T-cell (primary cell): ENCODE measurements around the gene ROPN1. TPM values are rescaled to one million over a fixed set of nuclear protein-coding genes. Genes with fewer than 3 reads are reported as not detected.
"Not testable (repeated sequence)": the region's sequence is repeated elsewhere in the genome, so short reads cannot be mapped to it uniquely, and the experiment has no call there.

ENCODE experiments used
- ATAC-seq, 4 experiments: fragments of 200-7000 bp in 3 of 4; fragments of 150-1000 bp in 1 of 4; cut with Tn5 transposase; replicated peaks in 1 of 4; 1 replicate in 3 of 4; 2 replicates in 1 of 4; pipeline ENCODE4 v1.10.0; 2021; ENCODE audit warnings: moderate library complexity in 3 of 4, mild to moderate bottlenecking in 2 of 4, moderate number of reproducible peaks in 1 of 4
- CTCF ChIA-PET, 2 donors: fragments of 300-600 bp; sonication (Branson Sonifier 250); formaldehyde crosslinking; loops; one replicate each; lab custom pipeline; 2022; ENCODE audit warnings: antibody characterized with exemption in 2 of 2; lab: Charles Lee
- POLR2A ChIA-PET, 2 donors: fragments of 300-600 bp; sonication (Branson Sonifier 250); formaldehyde crosslinking; loops; one replicate each; lab custom pipeline; 2022; ENCODE audit warnings: antibody characterized with exemption in 2 of 2; lab: Charles Lee
- DNase-seq, 35 experiments: peaks; one replicate each; pipeline versions ENCODE4 v3.0.0 to v3.0.0-alpha.2; 2013 to 2023
- H3K27ac ChIP-seq: one replicate; pipeline ENCODE4 v1.5.1; 2013; ENCODE audit warnings: low read length
- H3K27me3 ChIP-seq, 2 experiments: replicated peaks in 1 of 2; 1 replicate in 1 of 2; 2 replicates in 1 of 2; pipeline versions ENCODE4 v1.6.1 to v1.7.0; 2013; ENCODE audit warnings: low read length in 1 of 2, mixed read lengths in 1 of 2; ENCODE audit not compliant: control insufficient read depth in 2 of 2, insufficient read depth in 2 of 2; ENCODE audit errors: extremely low read depth in 1 of 2
- H3K36me3 ChIP-seq, 2 donors: 1 replicate in 1 of 2; 2 replicates in 1 of 2; pipeline versions ENCODE4 v1.6.1 to v1.7.0; 2013; ENCODE audit warnings: low read length in 1 of 2; ENCODE audit not compliant: control insufficient read depth in 2 of 2, insufficient read depth in 1 of 2; ENCODE audit errors: extremely low read depth in 1 of 2
- H3K4me1 ChIP-seq, 2 experiments: 1 replicate in 1 of 2; 2 replicates in 1 of 2; pipeline versions ENCODE4 v1.6.1 to v1.7.0; 2013; ENCODE audit warnings: low read length in 2 of 2, mixed read lengths in 1 of 2; ENCODE audit not compliant: insufficient read depth in 2 of 2, control insufficient read depth in 1 of 2; ENCODE audit errors: extremely low read depth in 1 of 2
- H3K4me3 ChIP-seq, 2 donors: 1 replicate in 1 of 2; 2 replicates in 1 of 2; pipeline versions ENCODE4 v1.5.1 to v1.7.0; 2013; ENCODE audit warnings: mild to moderate bottlenecking in 2 of 2, low read length in 1 of 2, moderate library complexity in 1 of 2; ENCODE audit not compliant: control insufficient read depth in 1 of 2; ENCODE audit errors: extremely low read depth in 1 of 2
- H3K9me3 ChIP-seq: 2 replicates; pipeline ENCODE4 v1.7.0; 2013
- H3K27ac Mint-ChIP-seq, 2 donors: one replicate each; pipeline ENCODE4 v1.8.0; 2020 to 2021; ENCODE audit warnings: mild to moderate bottlenecking in 2 of 2, mixed read lengths in 2 of 2
- H3K27me3 Mint-ChIP-seq, 2 donors: one replicate each; pipeline ENCODE4 v1.8.0; 2021 to 2022; ENCODE audit warnings: mixed read lengths in 2 of 2
- H3K36me3 Mint-ChIP-seq: one replicate; pipeline ENCODE4 v1.8.0; 2021; ENCODE audit warnings: mixed read lengths
- H3K4me1 Mint-ChIP-seq, 3 donors: one replicate each; pipeline ENCODE4 v1.8.0; 2020 to 2022; ENCODE audit warnings: mixed read lengths in 3 of 3, mild to moderate bottlenecking in 1 of 3
- H3K4me3 Mint-ChIP-seq, 3 donors: one replicate each; pipeline ENCODE4 v1.8.0; 2020 to 2022; ENCODE audit warnings: mild to moderate bottlenecking in 3 of 3, mixed read lengths in 3 of 3, moderate library complexity in 3 of 3
- H3K9me3 Mint-ChIP-seq, 3 donors: one replicate each; pipeline ENCODE4 v1.8.0; 2020 to 2022; ENCODE audit warnings: mixed read lengths in 3 of 3
- WGBS: methylation state at CpG from one replicate; pipeline ENCODE4 v1.1.5; 2013; ENCODE audit warnings: missing lambda C conversion rate; ENCODE audit not compliant: insufficient coverage; 5-methylcytosine and 5-hydroxymethylcytosine counted together
- total RNA-seq, 35 experiments: library from RNA in 6 of 35; stranded (reverse) in 6 of 35; fragments of 120-200 nt in 1 of 35; gene quantifications; one replicate each; pipeline versions ENCODE4 v1.2.1 to v1.2.4 and lab custom pipeline; 2013 to 2026

ROPN1 gene
- total RNA-seq, 5 donors from 2014 or later (not counting 1 experiment from before 2014, with no cell fraction given), result not detected

- POLR2A ChIA-PET, result interaction anchor here in 1 of 2 donors (0.5 kb wide), 1 partner anchor 35 kb away, joined by 3 read pairs; no protein-coding TSS in a partner anchor
- H3K27ac ChIP-seq, result not testable (repeated sequence)
These were observed 31.6 kb upstream of the ROPN1 start for GRCh38 chr3:124023531-124023930.

GRCh38 chr3:124019291-124019690, 27.4 kb upstream of the ROPN1 start:
- no peak overlapping the region for H3K27ac Mint-ChIP-seq
- H3K9me3 Mint-ChIP-seq, result peaks cover 0 to 4% (median 0%) of the 10 kb centered on the region in 3 donors
- H3K4me1 ChIP-seq, result no peaks in the 10 kb centered on the region
- H3K27me3 Mint-ChIP-seq, result peaks cover 33 to 51% of the 10 kb centered on the region in 2 donors
- no peak overlapping the region for H3K4me3 ChIP-seq
- ChIA-PET POLR2A (no interaction called here), CTCF (no interaction called here)
- H3K4me1 Mint-ChIP-seq, result no peaks in the 10 kb centered on the region
- ATAC-seq (no peak), DNase-seq (no peak)
- no peaks in the 10 kb centered on the region for H3K9me3 ChIP-seq
- H3K36me3 Mint-ChIP-seq, result no peaks in the 10 kb centered on the region
- no peaks in the 10 kb centered on the region for H3K36me3 ChIP-seq
- no peak overlapping the region for H3K4me3 Mint-ChIP-seq
- WGBS, result no CpG with 5 or more reads among the region's 2 CpGs
- peaks cover 0 to 5% of the 10 kb centered on the region in 2 experiments for H3K27me3 ChIP-seq
- H3K27ac ChIP-seq, result no peak overlapping the region

More at GRCh38 chr3:124023531-124023930, 31.6 kb upstream of the ROPN1 start:
- CTCF ChIA-PET, H3K4me3 Mint-ChIP-seq, H3K4me1 Mint-ChIP-seq, H3K36me3 Mint-ChIP-seq, DNase-seq, H3K27me3 ChIP-seq, ATAC-seq, H3K4me3 ChIP-seq, H3K9me3 Mint-ChIP-seq, H3K27ac Mint-ChIP-seq, H3K9me3 ChIP-seq, H3K4me1 ChIP-seq, H3K36me3 ChIP-seq: not testable (repeated sequence)
- H3K27me3 Mint-ChIP-seq, result peaks cover 11 to 20% of the 10 kb centered on the region in 2 donors
- no CpG with 5 or more reads among the region's 1 CpG for WGBS

- H3K4me3 Mint-ChIP-seq, H3K9me3 ChIP-seq, H3K4me1 Mint-ChIP-seq, H3K27ac Mint-ChIP-seq, H3K27ac ChIP-seq, POLR2A ChIA-PET, H3K27me3 ChIP-seq, H3K4me3 ChIP-seq, H3K9me3 Mint-ChIP-seq, H3K36me3 ChIP-seq, DNase-seq, ATAC-seq, H3K36me3 Mint-ChIP-seq, H3K4me1 ChIP-seq: not testable (repeated sequence)
- CTCF ChIA-PET, result interaction anchor here in 1 of 2 donors (0.8 kb wide), 1 partner anchor 845 kb away, joined by 3 read pairs; no protein-coding TSS in a partner anchor
- 67% methylated on average over 1 of the region's 6 CpGs for WGBS
- peaks cover 30 to 52% of the 10 kb centered on the region in 2 donors for H3K27me3 Mint-ChIP-seq
These were observed 25.6 kb upstream of the ROPN1 start for GRCh38 chr3:124017502-124017901.

GRCh38 chr3:124016483-124016882, 24.6 kb upstream of the ROPN1 start:
- H3K4me1 ChIP-seq, H3K9me3 Mint-ChIP-seq, H3K4me3 Mint-ChIP-seq, ATAC-seq, H3K27ac Mint-ChIP-seq, DNase-seq, H3K9me3 ChIP-seq, H3K36me3 Mint-ChIP-seq, H3K36me3 ChIP-seq, H3K27me3 ChIP-seq, H3K4me3 ChIP-seq, H3K4me1 Mint-ChIP-seq, CTCF ChIA-PET, H3K27ac ChIP-seq, POLR2A ChIA-PET: not testable (repeated sequence)
- peaks cover 30 to 52% of the 10 kb centered on the region in 2 donors for H3K27me3 Mint-ChIP-seq
- 11% methylated on average over 3 of the region's 4 CpGs for WGBS

- Histone ChIP-seq H3K36me3 (no peaks in the 10 kb centered on the region), H3K4me3 (no peak overlapping the region), H3K27me3 (peaks cover 0 to 5% of the 10 kb centered on the region in 2 experiments), H3K4me1 (no peaks in the 10 kb centered on the region), H3K9me3 (no peaks in the 10 kb centered on the region), H3K27ac (no peak overlapping the region)
- peaks cover 27 to 46% of the 10 kb centered on the region in 2 donors for H3K27me3 Mint-ChIP-seq
- POLR2A ChIA-PET, result no interaction called here
- H3K4me1 Mint-ChIP-seq, result no peaks in the 10 kb centered on the region
- DNase-seq, result no peak
- no peak overlapping the region for H3K4me3 Mint-ChIP-seq
- ATAC-seq, result no peak
- no peak overlapping the region for H3K27ac Mint-ChIP-seq
- H3K9me3 Mint-ChIP-seq, result no peaks in the 10 kb centered on the region
- CTCF ChIA-PET, result no interaction called here
- H3K36me3 Mint-ChIP-seq, result no peaks in the 10 kb centered on the region
- WGBS, result no CpG with 5 or more reads among the region's 3 CpGs
These were observed 22.5 kb upstream of the ROPN1 start for GRCh38 chr3:124014366-124014942.

GRCh38 chr3:124008321-124008720, 16.4 kb upstream of the ROPN1 start:
- H3K4me3 Mint-ChIP-seq, DNase-seq, H3K27me3 ChIP-seq, H3K9me3 Mint-ChIP-seq, H3K27ac ChIP-seq, H3K36me3 Mint-ChIP-seq, H3K9me3 ChIP-seq, CTCF ChIA-PET, H3K27ac Mint-ChIP-seq, H3K4me1 ChIP-seq, H3K4me1 Mint-ChIP-seq, H3K36me3 ChIP-seq, H3K4me3 ChIP-seq, ATAC-seq, POLR2A ChIA-PET: not testable (repeated sequence)
- peaks cover 47 to 55% of the 10 kb centered on the region in 2 donors for H3K27me3 Mint-ChIP-seq
- WGBS, result no CpG with 5 or more reads among the region's 1 CpG
